NCI-H2227 (cell line): ENCODE results near the gene DOCK9.

ENCODE experiments used
- DNase-seq: peaks from one replicate; lab custom pipeline; 2025; ENCODE audit not compliant: unreplicated experiment; lab: John Stamatoyannopoulos, UW

The DOCK9 gene

DNA sequence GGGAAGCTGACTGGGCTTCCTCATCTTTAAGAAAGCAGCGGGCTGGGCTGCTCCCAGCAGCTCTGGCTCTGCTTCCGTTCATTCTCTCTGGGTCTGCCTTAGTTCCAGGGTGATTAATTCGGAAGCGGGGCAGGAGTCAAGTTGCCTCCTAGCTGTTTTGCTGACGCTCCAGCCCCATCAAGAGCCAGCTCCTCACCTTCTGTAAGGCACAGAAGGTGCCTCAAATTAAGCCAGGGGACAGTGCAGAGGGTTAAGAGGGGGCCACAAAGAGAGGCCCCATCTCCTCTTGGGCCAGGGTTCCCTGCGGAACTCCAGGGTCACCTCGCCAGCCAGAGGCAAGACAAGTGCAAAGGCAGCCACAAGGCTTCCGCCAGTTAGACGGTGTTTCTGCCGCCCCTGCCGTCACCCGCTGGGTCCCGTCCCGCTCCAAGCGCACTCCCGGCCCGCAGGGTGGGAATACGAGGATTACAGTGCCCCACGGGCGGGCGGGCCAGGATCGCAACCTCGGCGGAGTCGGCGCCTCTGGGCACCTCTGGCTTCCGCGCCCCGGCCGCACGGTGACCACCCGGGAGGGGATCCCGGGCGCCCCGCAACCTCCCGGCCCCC, 225.9 kb downstream of the DOCK9 start:
- DNase-seq: peak; percentile 3

DNA sequence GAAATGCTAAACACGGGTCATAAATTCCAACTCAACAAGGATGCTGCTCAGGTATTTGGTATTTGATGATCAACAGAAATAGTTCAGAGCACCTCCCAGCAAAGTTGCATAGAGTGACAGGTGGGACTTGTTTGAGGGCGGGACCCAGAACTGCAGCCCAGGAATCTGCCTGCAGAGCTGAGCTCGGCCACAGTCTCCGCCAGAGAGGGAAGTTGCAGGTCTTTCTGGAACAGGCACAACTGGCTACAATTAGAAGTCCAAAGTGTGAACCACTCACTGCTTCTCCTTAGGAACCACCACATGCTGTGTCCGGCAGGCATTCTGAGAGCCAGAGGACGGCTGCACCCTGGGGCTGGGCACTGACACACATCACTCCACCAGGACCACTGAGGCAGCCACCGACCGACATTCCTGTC, 226.5 kb downstream of the DOCK9 start:
- DNase-seq: no peak

DNA sequence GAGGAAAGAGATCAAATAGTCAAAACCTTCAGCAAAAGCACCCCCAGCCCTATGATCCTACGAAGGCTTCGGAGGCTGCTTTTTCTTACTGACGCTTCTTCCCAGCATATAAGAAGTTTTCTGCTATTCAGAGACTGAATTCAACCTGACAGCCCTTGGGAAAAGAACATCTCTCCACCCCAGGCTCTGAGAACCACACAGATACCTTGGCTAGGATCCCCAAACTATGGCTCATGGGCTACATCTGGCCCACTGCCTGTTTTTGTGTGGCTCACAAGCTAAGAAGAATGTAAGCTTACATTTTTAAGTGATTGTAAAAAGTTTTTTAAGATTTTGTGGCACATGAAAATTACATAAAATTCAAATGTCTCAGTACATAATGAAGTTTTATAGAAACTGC, 228.4 kb downstream of the DOCK9 start:
- no peak for DNase-seq

DNA sequence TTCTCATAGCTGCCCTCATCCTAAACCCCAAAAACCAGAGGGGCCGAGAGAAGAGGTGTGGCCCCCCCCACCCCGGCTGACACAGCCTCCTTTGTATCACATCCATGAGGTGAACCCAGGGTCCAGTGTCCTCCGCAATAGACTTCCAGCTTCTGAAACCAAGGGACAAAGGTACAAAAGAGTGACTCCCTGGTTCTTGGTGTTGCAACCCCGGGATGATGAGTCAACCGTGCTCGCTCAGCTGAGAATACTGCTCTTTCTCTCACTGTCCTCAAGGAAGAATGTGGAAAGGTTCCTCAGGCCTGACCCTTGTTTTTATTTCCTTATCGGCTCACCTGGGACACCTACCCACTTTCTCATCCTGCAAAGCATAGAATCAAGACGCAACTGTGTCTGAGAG, 230.9 kb downstream of the DOCK9 start:
- no peak for DNase-seq
